Vagina (tissue), 2 donors: ENCODE measurements around the gene DGKK. TPM values are rescaled to one million over a fixed set of nuclear protein-coding genes. Genes with fewer than 3 reads are reported as not detected.

Experiments used
- DNase-seq, 2 donors: peaks; one replicate each; pipeline ENCODE4 v3.0.0-alpha.2; 2017; ENCODE audit errors: extremely low spot score in 2 of 2
- H3K27ac ChIP-seq: fragments of 200-600 bp; sonication (generic); one replicate; pipeline ENCODE4 v1.5.1; 2019
- H3K27me3 ChIP-seq: fragments of 200-600 bp; sonication (generic); one replicate; pipeline ENCODE4 v1.5.1; 2019
- H3K36me3 ChIP-seq, 2 donors: fragments of 200-600 bp; sonication (generic); one replicate each; pipeline ENCODE4 v1.5.1; 2017 to 2019
- H3K4me1 ChIP-seq: fragments of 200-600 bp; sonication (generic); one replicate; pipeline ENCODE4 v1.5.1; 2019
- H3K4me3 ChIP-seq, 2 donors: fragments of 200-600 bp; sonication (generic); 1 replicate in 1 of 2; 2 replicates in 1 of 2; pipeline ENCODE4 v1.5.1; 2016 to 2019
- H3K9me3 ChIP-seq: fragments of 200-600 bp; sonication (generic); one replicate; pipeline ENCODE4 v1.5.1; 2019
- POLR2A ChIP-seq, 2 donors: fragments of 450-650 bp; IDR thresholded peaks; one replicate each; pipeline ENCODE4 v1.6.1; 2017; ENCODE audit warnings: antibody characterized with exemption in 2 of 2, mild to moderate bottlenecking in 2 of 2, moderate library complexity in 2 of 2
- POLR2AphosphoS5 ChIP-seq, 2 donors: sonication (generic); formaldehyde crosslinking; IDR thresholded peaks; one replicate each; pipeline ENCODE4 v1.9.0; 2017; ENCODE audit warnings: antibody characterized with exemption in 2 of 2, mild to moderate bottlenecking in 2 of 2, low read depth in 1 of 2; ENCODE audit not compliant: insufficient read depth in 1 of 2
- intact Hi-C: fragments of 100-400 bp; cut with DNase I; formaldehyde crosslinking; loops from one replicate; pipeline ENCODE4 v1.15.1; 2023
- total RNA-seq: library from RNA; depleted of rRNA; stranded (reverse); fragments of >200 nt; gene quantifications from one replicate; pipeline ENCODE4 v1.2.3, GENCODE V29; 2016
- TF ChIP-seq, protein P1 (sequence below), 3 experiments: fragments of 450-650 bp in 2 of 3; fragments of 200-600 bp in 1 of 3; sonication (generic) in 1 of 3; IDR thresholded peaks; one replicate each; pipeline ENCODE4 v1.5.1; 2017 to 2019; ENCODE audit warnings: antibody characterized with exemption in 3 of 3, mild to moderate bottlenecking in 2 of 3, moderate library complexity in 2 of 3

DGKK gene
- total RNA-seq, 1 donor from 2014 or later: 0.49 TPM

DNA sequence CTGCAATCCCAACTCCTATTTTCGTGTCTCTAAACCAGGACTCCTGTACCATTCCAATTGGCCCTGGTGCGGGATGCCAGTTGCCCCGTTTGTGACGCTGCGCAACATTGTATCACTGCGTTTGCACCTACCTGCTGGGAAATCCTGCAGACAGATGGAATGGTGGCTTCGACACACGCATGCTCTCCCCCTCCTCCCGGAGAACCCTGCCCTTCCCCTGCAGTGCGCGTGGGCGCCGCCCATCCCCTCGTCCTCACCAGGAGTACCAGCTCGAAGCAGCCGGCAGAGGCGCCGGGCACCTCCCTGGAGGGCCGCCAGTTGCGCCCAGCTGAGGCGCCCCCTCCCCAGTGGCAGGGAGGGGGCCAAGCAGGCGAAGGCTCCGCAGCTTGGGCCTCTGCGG lies 1.4 kb downstream of the DGKK start:
- H3K27ac ChIP-seq: no peak overlapping the region
- H3K9me3 ChIP-seq: no peaks in the 10 kb centered on the region
- H3K4me1 ChIP-seq: no peaks in the 10 kb centered on the region
- DNase-seq: no peak
- no peaks in the 10 kb centered on the region for H3K27me3 ChIP-seq
- TF ChIP-seq, protein P1, sequence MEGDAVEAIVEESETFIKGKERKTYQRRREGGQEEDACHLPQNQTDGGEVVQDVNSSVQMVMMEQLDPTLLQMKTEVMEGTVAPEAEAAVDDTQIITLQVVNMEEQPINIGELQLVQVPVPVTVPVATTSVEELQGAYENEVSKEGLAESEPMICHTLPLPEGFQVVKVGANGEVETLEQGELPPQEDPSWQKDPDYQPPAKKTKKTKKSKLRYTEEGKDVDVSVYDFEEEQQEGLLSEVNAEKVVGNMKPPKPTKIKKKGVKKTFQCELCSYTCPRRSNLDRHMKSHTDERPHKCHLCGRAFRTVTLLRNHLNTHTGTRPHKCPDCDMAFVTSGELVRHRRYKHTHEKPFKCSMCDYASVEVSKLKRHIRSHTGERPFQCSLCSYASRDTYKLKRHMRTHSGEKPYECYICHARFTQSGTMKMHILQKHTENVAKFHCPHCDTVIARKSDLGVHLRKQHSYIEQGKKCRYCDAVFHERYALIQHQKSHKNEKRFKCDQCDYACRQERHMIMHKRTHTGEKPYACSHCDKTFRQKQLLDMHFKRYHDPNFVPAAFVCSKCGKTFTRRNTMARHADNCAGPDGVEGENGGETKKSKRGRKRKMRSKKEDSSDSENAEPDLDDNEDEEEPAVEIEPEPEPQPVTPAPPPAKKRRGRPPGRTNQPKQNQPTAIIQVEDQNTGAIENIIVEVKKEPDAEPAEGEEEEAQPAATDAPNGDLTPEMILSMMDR (IDR thresholded peaks at IDR 0.05): no peak
- no peak for TF ChIP-seq POLR2AphosphoS5 (IDR thresholded peaks at IDR 0.05; ENCODE audit: insufficient read depth in 1 of 2, low read depth in 1 of 2)
- no peak for TF ChIP-seq POLR2A (IDR thresholded peaks at IDR 0.05)
- intact Hi-C loops: no loop called here
- H3K36me3 ChIP-seq: no peaks in the 10 kb centered on the region
- H3K4me3 ChIP-seq: no peak overlapping the region

DNA sequence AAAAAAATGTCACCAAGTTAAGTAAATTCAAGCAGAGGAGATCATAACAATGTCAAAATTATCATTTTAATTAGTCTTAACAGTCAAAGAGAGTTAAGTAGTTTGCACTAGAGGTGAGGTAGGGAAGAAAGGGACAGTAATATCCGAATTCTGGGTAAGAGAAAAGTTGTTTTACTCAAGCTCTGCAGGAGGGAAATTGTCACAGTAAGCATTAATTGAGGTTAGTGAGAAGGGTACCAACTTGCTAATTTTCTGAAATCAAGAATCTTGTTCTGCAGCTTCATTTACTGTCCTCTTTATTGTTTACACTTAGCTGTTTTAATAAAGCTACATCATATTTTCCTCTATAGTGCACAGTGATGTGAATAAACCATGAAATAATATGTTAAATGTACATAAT lies 11.0 kb downstream of the DGKK start:
- TF ChIP-seq POLR2A (IDR thresholded peaks at IDR 0.05) (no peak), POLR2AphosphoS5 (IDR thresholded peaks at IDR 0.05; ENCODE audit: insufficient read depth in 1 of 2, low read depth in 1 of 2) (no peak)
- TF ChIP-seq, protein P1 (IDR thresholded peaks at IDR 0.05): no peak

DNA sequence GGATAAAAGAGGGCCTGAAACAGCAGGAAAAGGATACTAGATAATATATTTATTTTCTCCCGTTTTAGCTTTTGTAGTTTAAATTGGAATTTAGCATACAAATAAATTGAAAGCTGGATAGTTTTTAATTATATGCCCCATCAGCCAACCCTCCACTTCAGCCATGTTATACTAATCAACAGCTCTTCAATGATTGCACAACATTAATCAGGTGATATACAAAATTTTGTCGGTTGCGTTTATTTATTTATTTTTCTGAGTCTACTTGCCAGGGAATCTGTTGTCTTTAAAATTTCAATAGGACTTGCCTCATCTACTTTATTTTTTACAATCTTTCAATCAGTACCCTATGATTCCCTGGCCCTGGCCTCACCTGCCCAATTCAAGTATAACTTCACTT lies 12.1 kb downstream of the DGKK start:
- TF ChIP-seq POLR2A (IDR thresholded peaks at IDR 0.05) (no peak), POLR2AphosphoS5 (IDR thresholded peaks at IDR 0.05; ENCODE audit: insufficient read depth in 1 of 2, low read depth in 1 of 2) (no peak)
- TF ChIP-seq, protein P1 (IDR thresholded peaks at IDR 0.05): no peak
- Histone ChIP-seq H3K27me3 (no peaks in the 10 kb centered on the region), H3K4me1 (no peaks in the 10 kb centered on the region), H3K36me3 (no peaks in the 10 kb centered on the region), H3K4me3 (no peak overlapping the region), H3K27ac (no peak overlapping the region), H3K9me3 (no peaks in the 10 kb centered on the region)
- intact Hi-C loops: no loop called here
- no peak for DNase-seq

More for the DNA sequence above, 11.0 kb downstream of the DGKK start:
- intact Hi-C loops: no loop called here
- no peak overlapping the region for H3K27ac ChIP-seq
- H3K36me3 ChIP-seq: no peaks in the 10 kb centered on the region
- H3K4me3 ChIP-seq: no peak overlapping the region
- H3K4me1 ChIP-seq: no peaks in the 10 kb centered on the region
- H3K27me3 ChIP-seq: no peaks in the 10 kb centered on the region
- DNase-seq: no peak
- H3K9me3 ChIP-seq: no peaks in the 10 kb centered on the region

DNA sequence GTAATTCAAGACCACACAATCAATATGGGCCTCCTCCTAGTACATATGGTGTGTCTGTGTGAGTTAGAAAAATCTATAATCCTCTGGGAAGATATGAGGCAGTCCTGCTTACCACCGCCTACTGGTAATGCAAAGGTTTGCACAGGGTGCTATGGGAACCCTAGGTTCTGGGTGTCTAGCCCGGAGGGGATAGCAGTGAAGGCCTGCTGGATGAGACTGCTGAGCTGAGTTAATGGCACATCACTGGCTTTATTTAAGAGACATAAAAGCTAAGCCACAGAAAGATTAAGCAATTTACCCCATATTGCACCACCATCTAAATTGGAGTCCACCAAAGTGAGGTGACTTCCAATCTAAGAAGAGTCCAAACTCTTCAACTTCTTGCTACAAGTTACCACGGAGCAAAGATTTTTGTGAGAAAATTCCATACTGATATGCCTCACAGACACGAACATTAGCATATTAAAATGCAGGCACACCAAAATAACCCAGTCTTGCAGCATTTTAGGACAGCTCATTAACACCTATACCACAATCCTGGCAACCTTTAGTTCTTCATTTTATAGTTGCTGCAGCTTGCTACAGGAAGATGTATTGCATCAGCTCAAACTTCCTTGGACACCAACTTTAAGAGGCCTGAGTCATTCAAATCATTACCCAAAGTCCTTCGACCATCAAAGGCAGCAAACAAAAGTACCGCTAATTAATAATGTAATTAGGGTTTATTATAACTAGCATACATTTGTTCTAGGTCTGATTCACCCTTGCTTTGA lies 13.7 kb downstream of the DGKK start:
- H3K27me3 ChIP-seq: no peaks in the 10 kb centered on the region
- intact Hi-C loops: no loop called here
- no peaks in the 10 kb centered on the region for H3K36me3 ChIP-seq
- no peak overlapping the region for H3K27ac ChIP-seq
- no peak for DNase-seq
- H3K9me3 ChIP-seq: no peaks in the 10 kb centered on the region
- no peaks in the 10 kb centered on the region for H3K4me1 ChIP-seq
- no peak for TF ChIP-seq POLR2A (IDR thresholded peaks at IDR 0.05)
- no peak for TF ChIP-seq POLR2AphosphoS5 (IDR thresholded peaks at IDR 0.05; ENCODE audit: insufficient read depth in 1 of 2, low read depth in 1 of 2)
- TF ChIP-seq, protein P1 (IDR thresholded peaks at IDR 0.05): no peak
- H3K4me3 ChIP-seq: no peak overlapping the region

DNA sequence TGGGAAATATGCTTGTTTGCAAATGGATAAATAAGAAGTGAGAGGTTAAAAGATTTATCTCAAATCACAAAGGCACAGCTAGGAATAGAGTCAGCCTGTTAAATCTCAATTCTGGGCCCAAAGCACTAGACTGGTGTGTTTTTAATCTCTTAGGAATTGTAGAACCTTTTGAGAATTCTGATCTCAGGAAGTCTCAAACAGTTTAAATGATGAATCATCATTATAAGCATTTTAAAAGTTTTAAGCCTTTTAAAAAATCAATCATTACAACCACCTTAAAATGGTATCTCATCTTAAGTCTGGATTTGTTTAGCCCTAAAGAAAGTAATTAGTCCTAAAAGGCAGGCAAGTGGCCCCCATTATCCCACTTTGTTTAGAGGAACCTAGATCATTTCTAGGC lies 17.8 kb downstream of the DGKK start:
- no peak for DNase-seq
- H3K4me1 ChIP-seq: no peaks in the 10 kb centered on the region
- no peak overlapping the region for H3K27ac ChIP-seq
- no peak for TF ChIP-seq POLR2A (IDR thresholded peaks at IDR 0.05)
- TF ChIP-seq, protein P1 (IDR thresholded peaks at IDR 0.05): no peak
- TF ChIP-seq POLR2AphosphoS5 (IDR thresholded peaks at IDR 0.05; ENCODE audit: insufficient read depth in 1 of 2, low read depth in 1 of 2): no peak
- H3K4me3 ChIP-seq: no peak overlapping the region
- intact Hi-C loops: no loop called here
- no peaks in the 10 kb centered on the region for H3K9me3 ChIP-seq
- no peaks in the 10 kb centered on the region for H3K36me3 ChIP-seq
- no peaks in the 10 kb centered on the region for H3K27me3 ChIP-seq
